ENCODE data around the gene VSTM2B.
A peak's percentile ranks its signal among the peaks of the same experiment; 100 is the strongest.

VSTM2B gene

GRCh38 chr19:29587518-29587986, 61.8 kb downstream of the VSTM2B start:
- no peak for DNase-seq

- DNase-seq = no peak
Observed at GRCh38 chr19:29588095-29588494, 62.3 kb downstream of the VSTM2B start.

DNA sequence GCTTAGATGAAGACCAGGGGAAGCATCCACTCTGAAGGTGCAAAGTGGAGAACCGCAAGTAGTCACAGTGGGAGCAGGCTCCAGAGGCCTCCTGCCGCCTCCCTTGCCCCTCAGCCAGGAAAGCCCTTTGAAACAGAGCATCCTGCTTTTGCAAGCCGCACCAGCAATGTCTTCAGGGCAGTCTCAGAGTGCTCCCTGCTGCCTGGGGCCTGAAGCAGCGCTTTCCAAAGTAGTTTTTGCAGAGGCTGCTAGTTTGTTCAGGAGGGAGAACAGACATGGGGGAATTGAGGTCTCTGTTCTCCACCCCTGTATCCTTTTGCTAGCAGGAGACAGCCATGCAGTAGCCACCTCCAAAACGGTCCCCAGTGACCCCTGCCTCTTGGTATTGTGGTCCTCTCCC, 64.5 kb downstream of the VSTM2B start:
- DNase-seq = peak in 1 of 56 donors; percentile 4

DNA sequence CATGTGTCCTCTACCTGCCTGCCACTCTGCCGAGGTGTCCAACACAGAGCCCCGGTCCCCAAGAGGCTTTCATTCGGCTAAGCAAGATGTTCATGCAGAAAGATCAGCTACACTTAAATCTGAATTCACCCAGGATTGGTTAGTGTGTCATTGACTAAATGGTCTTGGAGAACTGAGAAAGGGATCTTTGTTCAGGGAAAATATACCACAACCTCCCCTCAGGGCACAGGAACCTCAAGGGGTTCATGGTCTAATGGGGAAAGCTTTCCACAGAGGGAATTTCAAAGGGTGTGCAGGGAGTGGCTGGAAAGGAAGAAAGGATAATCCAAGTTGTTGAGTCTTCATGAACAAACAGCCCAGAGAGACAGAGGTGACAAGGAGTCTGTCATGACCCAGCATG, 65.9 kb downstream of the VSTM2B start:
- no peak for DNase-seq

- DNase-seq = no peak
Observed at GRCh38 chr19:29593869-29594268, 68.1 kb downstream of the VSTM2B start.

- DNase-seq = no peak
Observed at GRCh38 chr19:29596080-29596727, 70.4 kb downstream of the VSTM2B start.

DNA sequence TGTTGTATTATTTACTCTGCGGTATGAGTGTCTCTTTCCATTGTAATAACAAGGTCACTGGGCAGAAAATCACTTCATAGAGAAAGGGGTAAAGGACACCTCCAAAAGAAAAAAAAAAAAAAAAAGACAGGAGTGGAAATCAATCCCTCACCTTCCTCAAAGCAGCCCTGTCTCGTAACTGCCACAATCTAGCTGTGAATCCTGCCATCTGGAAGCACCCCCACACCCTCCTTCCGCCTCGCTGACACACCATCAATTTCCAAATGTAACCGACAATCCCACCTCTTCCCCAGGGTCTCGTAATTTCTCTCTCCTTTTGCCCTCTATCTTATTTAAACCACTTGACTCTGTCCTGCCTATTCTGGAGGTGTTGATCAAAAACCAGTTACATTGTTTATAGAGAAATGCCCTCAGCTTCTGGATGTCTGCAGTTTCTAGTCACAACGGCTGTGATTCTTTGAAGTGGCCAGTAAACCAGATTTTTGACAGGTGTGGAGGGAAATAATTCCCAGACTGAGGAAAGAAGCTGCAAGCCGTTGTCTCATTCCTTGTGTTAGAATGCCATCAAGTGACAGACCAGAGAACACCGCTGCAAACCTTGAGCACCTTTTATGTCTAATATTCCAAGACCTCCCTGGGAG, 71.2 kb downstream of the VSTM2B start:
- peak in 4 of 56 donors; percentile 2 to 48 (median 10) for DNase-seq

DNA sequence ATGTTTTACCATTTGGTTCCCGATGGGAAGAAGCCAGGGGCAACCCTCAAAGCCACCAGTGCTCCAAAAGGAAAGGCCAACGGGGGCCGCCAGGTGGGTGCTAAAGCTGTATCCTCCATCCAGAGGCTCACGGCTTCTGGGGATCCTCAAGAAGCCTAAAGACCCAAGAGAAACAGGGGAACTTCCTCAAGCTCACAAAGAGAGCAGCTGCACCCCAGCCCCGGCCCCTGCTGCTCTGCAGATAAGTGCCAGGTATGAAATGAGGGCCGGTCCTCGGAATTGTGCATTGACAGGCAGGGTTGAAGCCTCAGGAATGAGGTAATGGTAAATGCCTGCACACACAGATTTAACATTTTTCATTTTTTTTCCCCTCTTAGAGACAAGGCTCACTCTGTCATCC, 72.2 kb downstream of the VSTM2B start:
- DNase-seq = no peak

DNA sequence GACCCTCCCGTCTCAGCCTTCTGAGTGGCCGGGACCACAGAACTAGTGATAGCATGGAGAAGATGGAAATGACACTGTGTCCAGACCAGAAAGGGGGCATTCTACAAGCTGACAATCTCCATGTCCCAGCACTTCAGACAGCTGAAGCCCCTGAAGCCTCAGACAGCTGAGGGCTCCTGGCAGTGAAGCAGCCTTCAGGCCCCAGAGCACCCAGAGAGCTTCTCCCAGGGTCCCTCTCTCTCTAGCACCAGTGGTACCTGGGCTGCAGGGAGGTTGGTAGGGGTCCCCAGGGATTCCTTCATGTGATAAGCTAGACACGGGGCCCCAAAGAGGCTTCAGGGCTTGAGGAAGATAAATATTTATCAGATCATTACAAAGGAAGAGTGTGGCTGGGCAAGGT, 72.7 kb downstream of the VSTM2B start:
- DNase-seq = no peak

- DNase-seq = no peak
Observed at GRCh38 chr19:29603308-29603707, 77.5 kb downstream of the VSTM2B start.

GRCh38 chr19:29605653-29606419, 80.0 kb downstream of the VSTM2B start, which contains the start of gene POP4:
TSS of gene POP4 (plus strand) at chr19:29606283. CDS start at chr19:29606319, 36 bp downstream.
- DNase-seq = peak; percentile 53 to 99 (median 94)

DNA sequence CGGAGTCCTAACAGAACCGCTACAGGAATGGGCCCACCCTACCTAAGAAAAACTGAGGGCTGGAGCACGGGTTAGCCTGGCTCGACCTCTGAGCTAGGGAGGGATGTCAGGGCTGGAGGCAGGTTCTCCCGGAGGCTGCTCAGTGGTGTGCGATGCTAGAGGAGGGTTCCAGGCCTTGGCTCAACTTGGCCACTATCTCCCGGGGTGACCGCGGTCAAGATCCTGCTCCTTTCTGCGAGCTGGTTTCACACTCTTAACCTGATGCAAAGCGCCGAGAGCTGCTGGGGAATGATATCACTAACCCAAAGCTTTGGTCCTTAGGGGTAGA, 80.6 kb downstream of the VSTM2B start:
- no peak for DNase-seq

GRCh38 chr19:29609636-29610035, 83.8 kb downstream of the VSTM2B start:
- DNase-seq = no peak

GRCh38 chr19:29610213-29610573, 84.4 kb downstream of the VSTM2B start:
- DNase-seq = no peak

DNA sequence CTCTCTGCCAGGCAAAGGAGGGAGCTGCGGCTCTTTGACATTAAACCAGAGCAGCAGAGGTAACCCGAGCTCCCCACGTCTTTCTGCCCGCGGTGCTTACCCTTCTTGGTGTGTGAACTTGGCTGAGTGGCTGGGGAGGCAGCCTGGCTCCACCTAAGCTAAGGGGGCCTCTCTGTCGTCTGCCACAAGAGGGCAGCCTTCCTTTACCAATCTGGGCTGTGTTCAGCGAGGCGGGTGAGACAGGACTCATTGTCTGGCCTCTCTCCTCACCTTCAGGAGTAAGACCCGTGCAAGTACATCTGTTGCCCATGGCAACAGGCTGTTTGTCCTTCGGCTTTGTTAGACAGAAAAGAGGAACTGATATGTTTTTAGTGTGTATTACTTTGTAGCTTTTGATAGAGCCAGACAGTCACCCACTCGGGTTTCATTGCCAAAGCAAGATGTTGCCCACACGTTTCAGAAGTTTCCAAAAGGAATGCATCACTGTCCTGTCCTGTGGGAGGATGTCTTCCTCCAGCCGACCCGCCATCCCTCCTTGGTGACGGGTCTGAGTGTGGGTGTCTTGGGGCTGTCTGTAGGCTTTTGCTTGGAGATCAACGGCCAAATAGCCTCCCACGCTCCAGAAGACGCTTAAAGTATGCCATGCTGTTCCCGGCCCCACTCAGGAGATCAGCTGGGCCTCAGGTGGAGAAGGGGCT, 84.9 kb downstream of the VSTM2B start:
- peak in 53 of 56 donors; percentile 10 to 87 (median 61) for DNase-seq

DNA sequence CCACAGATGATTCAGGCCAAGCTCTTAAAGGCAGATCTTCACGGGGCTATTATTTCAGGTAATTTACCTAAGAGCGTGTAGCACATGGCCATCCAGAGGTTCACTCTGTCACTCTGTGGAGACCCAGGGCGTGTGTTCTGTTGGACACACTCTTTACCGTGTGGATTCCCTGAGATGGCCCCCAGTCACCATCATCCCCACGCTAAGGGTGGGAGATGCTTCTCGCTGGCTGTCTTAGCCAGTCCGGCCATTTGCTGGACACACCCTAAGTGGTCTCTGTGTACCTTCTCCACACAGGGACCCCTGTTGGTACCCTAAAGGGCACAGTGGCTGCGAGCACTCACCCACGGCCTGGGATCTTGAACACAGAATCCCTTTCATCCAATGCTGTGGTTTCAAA, 86.3 kb downstream of the VSTM2B start:
- no peak for DNase-seq

- DNase-seq = no peak
Observed at GRCh38 chr19:29612801-29613595, 87.2 kb downstream of the VSTM2B start.

DNA sequence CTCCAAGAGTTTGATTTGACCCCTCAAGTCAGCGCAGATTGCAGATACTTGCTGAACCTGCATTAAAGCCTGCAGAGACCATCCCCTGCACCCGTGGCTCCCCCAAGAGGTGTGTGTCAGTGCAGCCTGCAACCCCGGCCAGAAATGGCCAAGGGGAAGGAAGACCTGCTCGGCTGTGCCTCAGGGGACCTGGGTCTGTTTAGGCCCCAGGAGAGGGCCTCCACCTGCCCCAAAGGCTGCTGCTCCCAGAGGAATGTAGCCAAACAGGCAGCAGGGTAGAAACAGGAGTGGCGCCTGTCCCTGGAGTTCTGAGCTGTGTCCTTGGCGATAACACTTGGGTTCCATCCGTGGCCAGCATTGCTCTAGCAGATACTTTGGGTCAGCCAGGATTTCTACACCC, 88.3 kb downstream of the VSTM2B start:
- no peak for DNase-seq

Measured in nucleus accumbens (tissue), 56 donors.